Left forelimb (tissue), 1 donor: ENCODE measurements around the gene DCAF4L1.

Source experiments
- DNase-seq: peaks from one replicate; pipeline ENCODE4 v3.0.0-alpha.2; 2018; ENCODE audit warnings: low spot score

DCAF4L1 gene

DNA sequence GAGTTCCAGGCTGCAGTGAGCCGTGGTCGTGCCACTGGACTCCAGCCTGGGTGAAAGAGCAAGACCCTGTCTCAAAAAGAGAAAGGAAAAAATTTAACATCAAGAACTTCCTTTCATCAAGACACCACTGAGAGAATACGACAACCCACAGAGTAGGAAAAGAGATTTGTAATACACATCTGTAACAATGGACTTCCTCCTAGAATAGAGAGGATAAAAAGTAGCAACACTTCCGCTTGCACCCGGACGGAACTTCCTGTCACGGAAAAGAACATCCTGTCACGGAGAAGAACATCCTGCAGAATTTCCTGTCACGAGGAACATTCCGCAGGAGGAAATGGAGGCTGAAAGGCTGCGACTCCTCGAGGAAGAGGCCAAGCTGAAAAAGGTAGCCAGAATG, at the start of gene DCAF4L1:
Gene DCAF4L1 (plus strand): TSS at position 301 of the 400 bp plus-strand sequence. CDS start 37 bp downstream, at position 338.
- no peak for DNase-seq

DNA sequence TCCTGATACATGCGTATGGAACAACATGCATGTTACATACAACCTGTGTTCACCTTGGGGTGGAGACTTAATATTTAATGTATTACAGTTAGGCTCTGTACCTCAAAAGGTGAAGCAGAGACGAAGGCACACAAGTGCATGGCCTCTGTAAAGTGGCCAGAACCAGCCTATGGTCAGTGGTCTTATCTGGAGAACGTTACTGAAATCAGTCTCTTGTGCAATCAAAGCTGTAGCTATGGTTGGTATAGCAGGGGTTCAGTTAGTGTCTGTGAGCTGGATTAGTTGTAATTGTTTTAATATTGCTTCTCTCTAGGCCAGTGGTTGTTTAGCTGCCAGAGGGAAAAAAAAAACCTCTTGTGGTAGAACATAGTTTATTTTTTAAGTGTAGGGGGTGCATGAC, 48.6 kb upstream of the DCAF4L1 start:
- no peak for DNase-seq

- DNase-seq: no peak
Measured at GRCh38 chr4:41933997-41934503, 47.5 kb upstream of the DCAF4L1 start.

- no peak for DNase-seq
Measured at GRCh38 chr4:41934514-41934900, 47.0 kb upstream of the DCAF4L1 start.

DNA sequence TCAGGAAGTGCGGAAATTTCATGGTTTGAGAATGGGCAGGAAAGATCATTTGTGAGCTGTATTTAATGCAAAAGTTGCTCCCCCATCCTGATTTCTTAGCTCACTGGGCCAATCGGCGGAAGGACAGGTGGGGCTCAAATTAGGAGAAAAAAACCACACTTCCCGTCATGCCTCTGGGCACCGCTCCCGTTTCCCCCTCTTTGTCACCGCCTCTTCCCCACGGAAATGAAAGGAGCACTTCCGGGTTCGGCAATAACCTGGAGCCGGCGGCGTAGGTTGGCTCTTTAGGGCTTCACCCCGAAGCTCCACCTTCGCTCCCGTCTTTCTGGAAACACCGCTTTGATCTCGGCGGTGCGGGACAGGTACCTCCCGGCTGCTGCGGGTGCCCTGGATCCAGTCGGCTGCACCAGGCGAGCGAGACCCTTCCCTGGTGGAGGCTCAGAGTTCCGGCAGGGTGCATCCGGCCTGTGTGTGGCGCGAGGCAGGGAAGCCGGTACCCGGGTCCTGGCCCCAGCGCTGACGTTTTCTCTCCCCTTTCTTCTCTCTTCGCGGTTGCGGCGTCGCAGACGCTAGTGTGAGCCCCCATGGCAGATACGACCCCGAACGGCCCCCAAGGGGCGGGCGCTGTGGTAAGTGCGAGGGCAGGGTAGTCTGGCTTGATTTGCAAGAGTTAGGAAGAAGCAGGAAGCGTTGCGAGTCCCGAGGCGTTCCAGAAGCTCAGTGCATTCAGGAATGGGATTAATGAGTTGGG, 46.5 kb upstream of the DCAF4L1 start, which contains the start of gene TMEM33:
Gene TMEM33 (plus strand): TSS at position 529 of the 751 bp plus-strand sequence. CDS start 56 bp downstream, at position 585.
- peak; percentile 90 for DNase-seq

DNA sequence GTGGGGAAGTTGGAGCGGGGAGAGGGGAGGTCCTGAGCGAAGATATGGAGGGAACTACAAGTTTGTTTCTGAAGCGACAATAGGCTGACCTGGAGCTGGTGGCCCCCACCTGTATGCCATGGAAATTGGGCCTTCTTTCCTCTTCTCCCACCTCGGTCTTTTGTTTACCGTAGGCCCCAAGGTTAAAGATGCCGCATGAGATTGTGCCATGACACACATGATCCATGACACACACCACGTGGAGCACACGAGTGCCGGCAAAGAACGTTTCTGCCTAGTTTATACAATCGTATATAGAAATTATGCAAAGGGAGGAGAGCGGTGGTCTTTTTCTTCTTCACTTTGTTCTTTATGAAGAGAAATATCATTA, 45.9 kb upstream of the DCAF4L1 start:
- no peak for DNase-seq

- no peak for DNase-seq
Measured at GRCh38 chr4:41939016-41939626, 42.4 kb upstream of the DCAF4L1 start.

DNA sequence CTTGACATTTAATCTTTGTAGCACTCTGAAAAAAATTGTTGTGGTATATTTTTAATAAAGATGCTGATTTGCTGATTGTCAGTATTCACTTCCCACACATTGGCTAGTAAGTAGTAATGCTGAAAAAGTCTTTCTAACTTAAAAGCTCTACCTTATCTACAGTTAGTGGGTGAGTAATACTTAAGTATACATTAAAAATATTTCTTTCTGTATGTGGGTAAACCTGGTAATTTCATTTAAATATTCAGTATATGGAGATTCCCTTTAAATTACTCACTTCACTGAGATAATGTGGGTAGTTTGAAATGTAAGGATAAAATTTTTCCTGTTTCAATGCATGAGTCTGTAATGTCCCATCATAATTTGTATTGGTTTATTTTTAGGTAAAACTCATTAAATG, 40.7 kb upstream of the DCAF4L1 start:
- DNase-seq: no peak

- no peak for DNase-seq
Measured at GRCh38 chr4:41943506-41943905, 38.0 kb upstream of the DCAF4L1 start.

- no peak for DNase-seq
Measured at GRCh38 chr4:41944089-41944488, 37.5 kb upstream of the DCAF4L1 start.

DNA sequence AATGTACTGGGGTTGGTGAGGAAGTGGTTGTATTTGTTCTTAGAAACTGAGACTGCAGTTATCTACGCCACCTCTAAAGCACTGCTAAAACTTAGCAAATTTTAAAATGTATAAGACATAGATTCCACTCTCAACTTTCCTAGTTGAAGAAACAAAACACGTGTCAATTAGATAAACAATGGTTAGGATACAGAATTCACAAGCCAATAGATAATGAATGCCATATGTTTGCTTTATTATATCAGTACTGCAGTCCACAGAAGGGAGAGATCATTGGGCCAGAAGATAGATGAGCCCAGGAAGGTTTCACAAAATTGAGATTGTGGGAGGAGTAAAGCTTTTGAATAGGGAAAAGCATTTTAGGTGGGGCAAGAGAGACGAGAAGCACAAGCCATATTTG, 32.0 kb upstream of the DCAF4L1 start:
- no peak for DNase-seq

GRCh38 chr4:41957634-41958033, 23.9 kb upstream of the DCAF4L1 start:
- no peak for DNase-seq

DNA sequence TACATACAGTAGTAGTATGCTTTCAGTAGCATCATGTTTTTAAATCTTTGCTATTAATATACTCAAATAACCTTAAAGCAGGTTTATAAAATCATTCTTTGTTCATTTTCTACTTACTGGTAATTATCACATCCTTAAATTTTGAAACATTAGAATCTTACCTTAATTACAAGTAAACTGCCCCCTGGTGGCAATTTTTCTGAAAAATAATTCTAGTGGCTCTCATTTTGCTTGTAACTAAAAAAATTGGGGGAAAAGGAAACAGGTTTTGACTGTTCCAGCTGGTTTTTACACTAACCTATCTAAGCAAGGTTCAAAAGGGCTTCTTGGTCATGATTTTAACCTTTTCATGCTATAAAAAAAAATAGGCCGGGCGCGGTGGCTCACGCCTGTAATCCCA, 18.5 kb upstream of the DCAF4L1 start:
- no peak for DNase-seq

- no peak for DNase-seq
Measured at GRCh38 chr4:41964401-41964800, 17.2 kb upstream of the DCAF4L1 start.

DNA sequence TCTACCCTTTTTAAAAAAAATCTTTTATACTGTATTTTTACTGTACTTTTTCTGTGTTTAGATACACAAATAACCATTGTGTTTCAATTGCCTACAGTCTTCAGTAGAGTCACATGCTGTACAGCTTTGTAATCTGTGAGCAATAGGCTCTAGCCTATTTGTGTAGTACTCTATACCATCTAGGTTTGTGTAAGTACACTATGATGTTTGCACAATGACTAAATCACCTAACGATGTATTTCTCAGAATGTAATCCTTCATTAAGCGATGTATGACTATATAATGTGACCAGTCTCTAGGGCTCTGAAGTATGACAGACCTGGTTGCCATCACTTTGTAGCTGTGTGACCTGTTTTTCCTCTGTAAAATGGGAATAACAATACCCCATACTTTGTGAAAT, 14.2 kb upstream of the DCAF4L1 start:
- DNase-seq: no peak

- no peak for DNase-seq
Measured at GRCh38 chr4:41969671-41970070, 11.9 kb upstream of the DCAF4L1 start.

DNA sequence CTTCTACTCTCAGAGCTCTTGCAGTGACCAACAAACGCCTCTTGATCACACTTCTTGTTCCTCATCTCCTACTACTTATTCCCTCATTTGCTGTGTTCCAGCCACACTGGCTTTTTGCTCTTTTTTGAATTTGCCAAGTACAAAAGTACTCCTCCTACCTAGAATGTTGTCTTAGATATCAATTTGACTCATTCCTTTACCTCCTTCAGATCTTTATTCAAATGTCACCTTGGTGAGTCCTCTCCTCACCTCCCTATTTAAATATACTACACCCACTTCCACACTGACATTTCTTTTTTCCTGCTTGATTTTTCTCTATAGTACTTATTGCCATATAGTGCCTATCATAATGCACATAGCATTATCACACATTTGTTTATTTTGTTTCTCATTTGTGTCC, 6.2 kb upstream of the DCAF4L1 start:
- no peak for DNase-seq

GRCh38 chr4:41976775-41977516, 4.6 kb upstream of the DCAF4L1 start:
- no peak for DNase-seq

DNA sequence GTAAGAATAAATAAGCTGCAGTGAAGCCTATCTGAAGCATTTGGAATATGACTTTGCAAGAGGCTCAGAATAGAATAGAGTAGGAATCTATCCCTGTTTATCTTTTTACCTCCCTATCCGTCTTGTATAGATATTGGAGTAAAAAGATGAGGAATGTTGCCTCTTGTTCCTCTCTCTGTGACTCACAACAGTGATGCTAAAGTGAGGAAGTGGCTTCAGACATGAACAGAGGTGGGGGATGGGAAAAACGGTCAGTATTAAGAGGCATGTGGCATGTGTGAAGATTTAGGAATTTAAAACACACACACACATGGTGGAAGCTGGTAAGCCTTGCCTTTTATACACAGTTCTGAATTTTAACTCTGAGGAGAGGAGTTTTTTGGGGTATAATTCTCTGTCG, 3.8 kb upstream of the DCAF4L1 start:
- DNase-seq: no peak

DNA sequence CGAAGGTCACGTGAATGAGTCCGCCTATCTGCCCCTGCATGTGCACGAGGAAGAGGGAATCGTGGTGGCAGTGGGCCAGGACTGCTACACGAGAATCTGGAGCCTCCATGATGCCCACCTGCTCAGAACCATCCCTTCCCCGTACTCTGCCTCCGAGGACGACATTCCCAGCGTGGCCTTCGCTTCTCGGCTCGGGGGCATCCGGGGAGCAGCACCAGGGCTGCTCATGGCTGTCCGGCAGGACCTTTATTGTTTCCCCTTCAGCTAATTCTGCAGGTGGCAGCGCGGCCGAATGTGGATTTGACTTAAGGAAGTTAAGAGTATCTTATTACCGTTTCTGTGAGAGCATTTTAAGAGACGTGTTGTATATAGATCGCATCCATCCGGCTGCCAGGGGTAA, 1.2 kb downstream of the DCAF4L1 start:
- no peak for DNase-seq

DNA sequence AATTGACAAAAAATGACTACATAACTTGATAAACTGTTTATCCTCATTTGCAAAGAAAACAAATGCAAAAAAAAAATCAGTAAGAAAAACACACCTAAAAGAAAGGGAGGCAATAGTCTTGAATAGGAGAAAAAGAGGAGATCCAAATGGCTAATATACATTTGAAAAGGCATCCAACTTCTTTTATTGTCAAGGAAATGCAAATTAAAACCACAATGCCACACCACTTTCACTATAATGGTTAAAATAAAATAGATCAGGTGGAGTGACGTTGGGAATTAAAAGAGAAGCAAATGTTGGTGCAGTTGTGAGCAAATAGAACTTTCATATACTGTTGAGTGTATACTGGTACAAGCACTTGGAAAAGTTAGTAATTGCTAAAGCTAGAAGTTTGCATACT, 3.6 kb downstream of the DCAF4L1 start:
- DNase-seq: no peak

DNA sequence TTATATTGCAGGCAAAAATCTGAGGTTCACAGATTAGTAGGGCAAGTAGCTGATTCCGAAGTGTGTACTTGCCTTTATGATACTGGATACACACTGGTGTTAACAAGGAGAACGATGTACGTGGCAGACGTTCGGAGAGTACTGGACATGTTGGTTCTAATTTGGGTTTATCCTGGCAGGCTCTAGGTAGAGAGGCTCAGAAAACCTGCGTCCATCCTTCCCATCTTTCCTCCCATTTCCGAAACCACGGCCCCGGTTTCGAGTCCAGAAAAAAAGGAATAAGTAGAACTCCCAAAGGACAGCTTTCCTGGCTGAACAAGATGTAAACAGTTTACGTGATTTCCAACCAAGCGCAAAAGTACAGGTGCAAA, 8.4 kb downstream of the DCAF4L1 start:
- DNase-seq: no peak
